AG04450 (cell line): Measurements from ENCODE around the gene TBC1D2. TPM values are rescaled to one million over a fixed set of nuclear protein-coding genes. Genes with fewer than 3 reads are reported as not detected.

Source experiments
- CTCF ChIA-PET: fragments of 300-600, 350-600 bp; formaldehyde crosslinking; extraction: SDS; loops from one replicate; lab custom pipeline; 2022; ENCODE audit warnings: antibody characterized with exemption, inconsistent platforms; lab: Charles Lee
- POLR2A ChIA-PET: fragments of 350-600 bp; formaldehyde crosslinking; extraction: SDS; loops from one replicate; lab custom pipeline; 2021; ENCODE audit warnings: antibody characterized with exemption, inconsistent platforms; lab: Yijun Ruan, JAX
- DNase-seq: peaks from one replicate; pipeline ENCODE4 v3.0.0-alpha.2; 2011; ENCODE audit warnings: low read depth, low spot score
- H3K27ac ChIP-seq: one replicate; pipeline ENCODE4 v1.5.1; 2012; ENCODE audit warnings: low read depth, low read length, control low read depth
- H3K27me3 ChIP-seq: one replicate; pipeline ENCODE4 v1.6.0; 2012; ENCODE audit warnings: low read length; ENCODE audit not compliant: control insufficient read depth, insufficient read depth
- H3K4me3 ChIP-seq: 2 replicates; pipeline ENCODE4 v1.5.1; 2011; ENCODE audit warnings: mild to moderate bottlenecking, low read depth, low read length, control low read depth
- H3K9me3 ChIP-seq: 2 replicates; pipeline ENCODE4 v1.5.1; 2012; ENCODE audit warnings: low read length; ENCODE audit not compliant: control insufficient read depth, insufficient read depth
- CTCF ChIP-seq: IDR thresholded peaks from 2 replicates; pipeline ENCODE4 v1.5.1; 2011; ENCODE audit warnings: low read depth, low read length, control low read depth, inconsistent platforms
- polyA plus RNA-seq: library from polyadenylated mRNA; depleted of rRNA; stranded (reverse); fragments of >200 nt; gene quantifications from 2 replicates; pipeline ENCODE4 v1.2.3, GENCODE V29; 2011

The TBC1D2 gene
- polyA plus RNA-seq, 1 experiment: 17.2 TPM

GRCh38 chr9:98259791-98260190, 4.3 kb upstream of the TBC1D2 start:
- POLR2A ChIA-PET: interaction anchor here (0.5 kb wide), 1 partner anchor 22 kb away, joined by 3 read pairs; no protein-coding TSS in a partner anchor
- TF ChIP-seq CTCF: no peak
- CTCF ChIA-PET: interaction anchor here (0.5 to 1.7 kb wide), 4 partner anchors 54 to 337 kb away, joined by 3 to 6 read pairs (median 4); partner anchors contain the start of gene TRMO
- no peak for DNase-seq
- no peak overlapping the region for H3K4me3 ChIP-seq
- no peaks in the 10 kb centered on the region; the same call in 1 of the 2 replicates for H3K9me3 ChIP-seq
- H3K27ac ChIP-seq: no peak overlapping the region
- no peaks in the 10 kb centered on the region for H3K27me3 ChIP-seq

DNA sequence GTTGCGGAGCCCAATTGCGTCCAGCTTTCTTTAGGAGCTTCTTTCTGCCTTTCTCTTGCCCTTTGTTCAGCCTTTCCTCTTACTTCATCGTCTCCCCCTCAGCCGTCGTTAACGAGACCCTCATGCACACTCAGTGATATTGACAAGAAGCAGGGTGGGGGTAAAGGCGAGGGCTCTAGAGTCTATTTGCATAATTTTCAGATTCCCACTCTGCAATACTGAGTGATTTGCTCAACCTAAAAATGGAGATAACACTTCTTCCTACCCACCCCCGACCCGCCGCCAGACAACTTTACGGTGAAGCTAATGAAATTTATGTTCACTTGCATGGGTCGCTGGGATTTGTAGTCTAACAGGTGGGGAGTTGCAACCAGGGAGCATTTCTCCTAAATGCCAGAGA, 1.3 kb upstream of the TBC1D2 start:
- ChIA-PET POLR2A (interaction anchor here (0.6 to 2.1 kb wide), 5 partner anchors 33 to 225 kb away, joined by 3 to 23 read pairs (median 5); partner anchors contain the start of gene NANS), CTCF (interaction anchor here (0.7 to 3.9 kb wide), 8 partner anchors 31 to 335 kb away, joined by 3 to 24 read pairs (median 4); no protein-coding TSS in a partner anchor)
- Histone ChIP-seq H3K9me3 (no peaks in the 10 kb centered on the region; the same call in 1 of the 2 replicates), H3K27ac (peak overlapping the region; percentile 90), H3K27me3 (no peaks in the 10 kb centered on the region), H3K4me3 (peak overlapping the region; percentile 90)
- DNase-seq: no peak
- no peak for TF ChIP-seq CTCF

DNA sequence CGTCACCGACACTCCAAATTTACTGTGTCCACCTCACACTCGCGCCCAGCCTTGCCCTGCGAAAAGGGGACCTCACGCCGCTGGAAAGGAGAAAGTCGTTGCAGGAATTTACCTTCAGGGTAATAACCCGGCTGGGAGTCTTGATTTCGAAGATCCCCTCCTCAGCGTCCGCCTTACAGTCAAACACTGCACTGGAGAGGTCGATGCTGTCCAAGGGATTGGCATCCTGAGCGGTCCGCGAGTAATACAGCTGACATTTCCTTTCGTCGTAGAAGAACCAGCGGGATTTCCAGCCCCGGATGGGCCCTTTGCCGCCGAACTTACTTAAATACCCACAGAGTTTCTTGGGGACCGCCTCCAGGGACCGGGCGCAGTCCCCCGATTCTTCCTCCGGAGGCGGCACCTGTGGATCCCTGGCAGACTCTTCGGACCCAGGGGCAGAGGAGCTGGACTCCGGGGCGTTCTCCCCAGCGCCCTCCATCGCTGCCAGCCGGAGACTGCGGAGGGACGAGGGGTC, 330 bp downstream of the TBC1D2 start:
- 0 out of 2 replicates have a peak, but pooled peaks have one; percentile 15 for TF ChIP-seq CTCF
- Histone ChIP-seq H3K9me3 (no peaks in the 10 kb centered on the region; the same call in 1 of the 2 replicates), H3K27ac (peak overlapping the region; percentile 77), H3K4me3 (peak overlapping the region; percentile 90), H3K27me3 (no peaks in the 10 kb centered on the region)
- ChIA-PET CTCF (interaction anchor here (0.6 to 3.9 kb wide), 10 partner anchors 19 to 520 kb away, joined by 3 to 24 read pairs (median 5); no protein-coding TSS in a partner anchor), POLR2A (interaction anchor here (1.2 to 2.1 kb wide), 4 partner anchors 31 to 63 kb away, joined by 3 to 23 read pairs (median 4); partner anchors contain the start of gene CORO2A)
- no peak for DNase-seq

DNA sequence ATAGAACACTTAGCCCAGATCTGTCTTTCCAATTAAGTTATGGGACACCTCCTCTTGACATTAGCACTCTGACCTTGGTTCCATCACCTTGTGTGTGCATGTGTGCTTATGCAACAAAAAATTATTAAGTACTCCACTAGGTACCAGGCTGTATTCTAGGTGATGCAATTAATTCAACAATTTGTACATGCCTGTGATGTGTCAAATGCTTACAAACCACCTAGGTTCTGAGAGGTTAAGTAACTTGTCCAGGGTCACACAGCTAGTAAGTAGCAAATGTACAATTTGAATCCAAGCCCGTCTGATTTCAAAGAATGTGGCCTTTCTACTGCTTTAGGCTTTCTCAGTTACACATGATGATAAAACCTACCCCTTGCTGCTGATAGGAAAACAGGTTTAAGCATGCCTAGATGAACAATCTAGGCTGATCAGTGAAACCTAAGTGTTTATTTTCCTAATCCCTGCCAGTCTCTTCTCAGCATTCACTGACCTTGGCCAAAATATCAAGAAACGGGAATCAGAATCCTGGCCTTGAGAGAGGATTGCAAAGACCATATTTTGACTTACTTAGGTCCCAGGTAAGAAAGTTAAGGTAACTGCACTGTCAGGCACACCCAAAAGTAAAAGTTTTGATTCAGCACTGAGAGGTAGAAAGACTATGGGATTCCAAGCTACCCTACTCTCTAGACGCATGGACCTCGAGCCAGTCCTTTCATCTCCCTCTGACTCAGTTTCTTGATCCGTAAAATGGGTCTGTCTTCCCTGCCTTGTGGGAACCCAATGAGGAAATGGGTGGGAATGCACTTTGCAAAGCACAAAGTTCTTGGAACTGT, 1.0 kb downstream of the TBC1D2 start:
- Histone ChIP-seq H3K27ac (peak overlapping the region; percentile 77), H3K27me3 (no peaks in the 10 kb centered on the region), H3K4me3 (peak overlapping the region; percentile 90), H3K9me3 (no peaks in the 10 kb centered on the region; the same call in 1 of the 2 replicates)
- TF ChIP-seq CTCF: no peak
- DNase-seq: no peak
- ChIA-PET CTCF (interaction anchor here (0.9 to 3.9 kb wide), 6 partner anchors 19 to 520 kb away, joined by 3 to 24 read pairs (median 5); no protein-coding TSS in a partner anchor), POLR2A (interaction anchor here (1.2 to 2.1 kb wide), 3 partner anchors 30 to 62 kb away, joined by 3 to 23 read pairs (median 6); partner anchors contain the start of gene CORO2A)
